Skeletal muscle satellite cell (primary cell): Measurements from ENCODE around the gene UBE3A.
"Not testable (repeated sequence)": the region's sequence is repeated elsewhere in the genome, so short reads cannot be mapped to it uniquely, and the experiment has no call there.

ENCODE experiments used
- H3K27me3 ChIP-seq: 2 replicates; pipeline ENCODE4 v1.7.0; 2013; ENCODE audit warnings: low read length; ENCODE audit not compliant: control insufficient read depth, insufficient read depth
- H3K36me3 ChIP-seq: 2 replicates; pipeline ENCODE4 v1.7.0; 2013; ENCODE audit warnings: mild to moderate bottlenecking, control low read depth, low read length; ENCODE audit not compliant: insufficient read depth
- H3K4me1 ChIP-seq: 2 replicates; pipeline ENCODE4 v1.7.0; 2013; ENCODE audit warnings: low read length; ENCODE audit not compliant: control insufficient read depth, insufficient read depth
- H3K4me2 ChIP-seq: 2 replicates; pipeline ENCODE4 v1.7.0; 2013; ENCODE audit warnings: mild to moderate bottlenecking, low read length
- H3K4me3 ChIP-seq: 2 replicates; pipeline ENCODE4 v1.7.0; 2013; ENCODE audit warnings: low read length
- H3K9ac ChIP-seq: 2 replicates; pipeline ENCODE4 v1.7.0; 2013; ENCODE audit warnings: mild to moderate bottlenecking, low read depth, low read length, moderate library complexity
- H3K9me3 ChIP-seq: replicated peaks from 2 replicates; pipeline ENCODE4 v1.7.0; 2013; ENCODE audit warnings: mild to moderate bottlenecking, control low read depth, low read length

The UBE3A gene

DNA sequence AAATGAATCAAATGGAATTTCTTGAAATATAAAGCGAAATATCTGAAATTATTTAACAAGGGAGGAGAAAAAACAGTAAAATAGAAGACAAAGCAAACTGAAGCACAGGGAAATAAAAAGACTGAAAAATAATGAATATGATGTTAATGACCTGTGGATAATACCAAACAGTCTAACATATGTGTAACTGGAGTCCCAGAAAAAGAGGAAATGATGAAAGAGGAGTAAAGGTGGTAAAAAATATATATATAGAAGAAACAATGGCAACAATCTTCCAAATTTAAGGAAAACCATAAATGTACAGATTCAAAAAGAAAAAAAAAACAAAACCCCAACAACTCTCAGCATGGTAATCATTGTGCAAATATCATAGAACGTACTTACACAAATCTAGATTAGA is 21.2 kb downstream of the UBE3A start:
- H3K27me3 ChIP-seq = no peaks in the 10 kb centered on the region
- peaks cover 3% of the 10 kb centered on the region for H3K36me3 ChIP-seq
- H3K4me2 ChIP-seq = no peak overlapping the region
- H3K4me1 ChIP-seq = peaks cover 6% of the 10 kb centered on the region
- no peak overlapping the region for H3K4me3 ChIP-seq
- no peaks in the 10 kb centered on the region for H3K9me3 ChIP-seq
- H3K9ac ChIP-seq = no peak overlapping the region

- peaks cover 6% of the 10 kb centered on the region for H3K4me1 ChIP-seq
- H3K27me3 ChIP-seq = no peaks in the 10 kb centered on the region
- no peak overlapping the region for H3K4me2 ChIP-seq
- peaks cover 3% of the 10 kb centered on the region for H3K36me3 ChIP-seq
- H3K4me3 ChIP-seq = no peak overlapping the region
- no peaks in the 10 kb centered on the region for H3K9me3 ChIP-seq
- no peak overlapping the region for H3K9ac ChIP-seq
These were observed 22.1 kb downstream of the UBE3A start for GRCh38 chr15:25416693-25417092.

DNA sequence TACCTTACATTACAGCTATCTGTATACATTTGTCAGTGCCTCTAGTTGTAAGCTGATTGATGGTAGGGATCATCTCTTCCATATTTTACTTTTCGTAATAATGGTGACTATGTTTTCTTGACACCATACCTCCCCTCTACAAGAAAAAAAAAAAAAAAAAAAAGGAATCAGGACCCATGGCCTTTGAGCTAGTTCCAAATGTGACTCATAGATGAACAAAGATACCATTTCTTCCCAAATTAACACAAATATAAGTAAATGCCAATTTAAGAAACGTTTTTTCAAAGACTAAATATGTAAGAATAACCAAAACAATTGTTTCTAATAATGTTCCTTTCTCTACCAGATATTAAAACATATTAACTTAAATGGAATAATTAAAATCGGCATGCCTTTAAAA is 23.1 kb downstream of the UBE3A start:
- Histone ChIP-seq H3K4me3 (no peak overlapping the region), H3K27me3 (no peaks in the 10 kb centered on the region), H3K9me3 (no peaks in the 10 kb centered on the region), H3K9ac (no peak overlapping the region), H3K36me3 (no peaks in the 10 kb centered on the region), H3K4me1 (peaks cover 6% of the 10 kb centered on the region), H3K4me2 (no peak overlapping the region)

GRCh38 chr15:25415217-25415616 is 23.6 kb downstream of the UBE3A start:
- no peaks in the 10 kb centered on the region for H3K36me3 ChIP-seq
- H3K9me3 ChIP-seq = no peaks in the 10 kb centered on the region
- no peaks in the 10 kb centered on the region for H3K27me3 ChIP-seq
- no peak overlapping the region for H3K4me2 ChIP-seq
- no peak overlapping the region for H3K4me3 ChIP-seq
- H3K9ac ChIP-seq = no peak overlapping the region
- H3K4me1 ChIP-seq = peaks cover 6% of the 10 kb centered on the region

- Histone ChIP-seq H3K27me3 (no peaks in the 10 kb centered on the region), H3K4me2 (no peak overlapping the region), H3K4me1 (peaks cover under 1% of the 10 kb centered on the region), H3K9ac (no peak overlapping the region), H3K36me3 (no peaks in the 10 kb centered on the region), H3K4me3 (no peak overlapping the region), H3K9me3 (no peaks in the 10 kb centered on the region)
These were observed 28.2 kb downstream of the UBE3A start for GRCh38 chr15:25410649-25411048.

GRCh38 chr15:25409731-25410130 is 29.1 kb downstream of the UBE3A start:
- not testable (repeated sequence) for H3K4me2 ChIP-seq, H3K4me3 ChIP-seq, H3K27me3 ChIP-seq, H3K9ac ChIP-seq, H3K4me1 ChIP-seq, H3K36me3 ChIP-seq, H3K9me3 ChIP-seq

DNA sequence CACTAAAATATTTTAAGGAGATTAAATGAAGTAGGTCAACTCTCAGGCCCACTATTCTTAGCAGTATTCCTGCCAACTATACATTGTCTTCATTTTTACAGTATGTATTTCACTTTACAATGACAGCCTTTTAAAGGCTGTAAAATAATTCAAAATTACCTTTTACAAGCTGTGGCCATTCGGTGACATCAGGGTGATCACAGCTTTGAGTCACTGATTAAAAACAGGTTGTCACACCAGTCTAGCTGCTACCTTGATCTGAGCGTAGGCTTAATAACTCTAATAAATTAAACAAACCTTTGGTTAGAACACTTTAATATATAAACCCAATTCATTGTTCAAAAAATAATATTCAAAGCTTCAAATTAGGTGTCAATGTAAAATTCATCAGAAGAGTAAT is 29.9 kb downstream of the UBE3A start:
- Histone ChIP-seq H3K9ac (no peak overlapping the region), H3K9me3 (no peaks in the 10 kb centered on the region), H3K36me3 (peaks cover 11% of the 10 kb centered on the region), H3K4me2 (no peak overlapping the region), H3K27me3 (no peaks in the 10 kb centered on the region), H3K4me3 (no peak overlapping the region), H3K4me1 (no peaks in the 10 kb centered on the region)

DNA sequence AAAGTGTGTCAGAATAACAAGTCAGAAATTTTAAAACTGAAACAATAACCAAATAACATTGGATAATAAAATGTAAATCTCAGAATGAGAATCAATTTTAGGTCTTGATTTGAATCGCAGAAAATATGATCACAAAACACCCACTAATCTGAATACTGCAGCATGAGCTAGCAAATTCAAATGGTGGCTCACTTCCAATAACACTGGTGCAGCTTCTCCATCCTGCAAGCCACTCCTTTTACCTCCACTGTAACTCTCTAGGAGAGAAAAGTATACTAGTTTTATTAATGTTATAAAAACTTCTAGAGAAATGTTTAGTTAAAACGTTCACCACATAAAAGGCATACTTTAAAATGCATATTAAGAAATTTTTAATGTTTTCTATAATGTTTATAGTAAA is 30.4 kb downstream of the UBE3A start:
- Histone ChIP-seq H3K9me3 (no peaks in the 10 kb centered on the region), H3K4me2 (no peak overlapping the region), H3K4me1 (no peaks in the 10 kb centered on the region), H3K27me3 (no peaks in the 10 kb centered on the region), H3K9ac (no peak overlapping the region), H3K36me3 (peaks cover 15% of the 10 kb centered on the region), H3K4me3 (no peak overlapping the region)

- Histone ChIP-seq H3K4me2 (no peak overlapping the region), H3K9ac (no peak overlapping the region), H3K9me3 (no peaks in the 10 kb centered on the region), H3K4me3 (no peak overlapping the region), H3K27me3 (no peaks in the 10 kb centered on the region), H3K4me1 (no peaks in the 10 kb centered on the region), H3K36me3 (peaks cover 19% of the 10 kb centered on the region)
These were observed 30.9 kb downstream of the UBE3A start for GRCh38 chr15:25407950-25408349.

DNA sequence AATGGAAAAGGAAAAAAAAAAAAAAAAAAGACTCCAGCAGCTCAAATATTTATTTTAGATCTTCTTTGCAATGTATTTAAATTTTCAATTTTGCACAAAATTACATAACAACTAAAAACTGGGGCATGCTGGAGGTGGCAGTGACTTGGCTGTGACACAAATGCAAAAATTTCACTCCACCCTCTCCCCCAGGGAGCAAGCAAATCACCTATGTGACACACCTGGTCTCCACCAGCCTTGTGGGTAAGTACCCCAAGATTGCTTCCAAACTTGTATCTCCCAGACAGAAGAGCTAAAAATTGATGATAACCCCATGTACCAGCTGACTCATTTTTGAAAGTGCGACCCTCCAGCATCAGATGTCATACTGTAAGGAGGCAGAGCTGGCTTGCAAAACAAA is 32.0 kb downstream of the UBE3A start:
- no peaks in the 10 kb centered on the region for H3K9me3 ChIP-seq
- H3K36me3 ChIP-seq = peaks cover 28% of the 10 kb centered on the region
- no peaks in the 10 kb centered on the region for H3K27me3 ChIP-seq
- H3K4me1 ChIP-seq = no peaks in the 10 kb centered on the region
- H3K4me2 ChIP-seq = no peak overlapping the region
- H3K4me3 ChIP-seq = no peak overlapping the region
- H3K9ac ChIP-seq = no peak overlapping the region

DNA sequence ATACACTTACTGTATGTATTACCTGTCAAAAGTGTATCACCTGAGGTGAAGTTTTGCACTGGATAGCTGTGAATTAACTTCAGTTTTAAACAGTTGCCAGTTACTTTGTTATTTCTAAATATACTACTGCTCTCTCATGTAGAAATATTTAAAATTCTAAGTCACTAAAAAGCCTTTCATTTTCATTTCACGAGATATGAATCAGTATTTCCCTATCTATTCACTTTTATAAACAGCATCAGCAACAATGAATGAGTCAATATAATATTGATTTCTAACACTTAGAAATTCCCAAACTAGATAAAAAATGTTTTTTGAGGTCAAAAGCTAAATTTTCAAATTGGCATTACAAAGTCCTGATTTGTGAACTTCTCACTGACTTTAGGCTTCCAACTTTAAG is 32.6 kb downstream of the UBE3A start:
- Histone ChIP-seq H3K36me3 (peaks cover 28% of the 10 kb centered on the region), H3K27me3 (no peaks in the 10 kb centered on the region), H3K9ac (no peak overlapping the region), H3K4me1 (peaks cover 2% of the 10 kb centered on the region), H3K4me2 (no peak overlapping the region), H3K9me3 (no peaks in the 10 kb centered on the region), H3K4me3 (no peak overlapping the region)

GRCh38 chr15:25403771-25404170 is 35.1 kb downstream of the UBE3A start:
- no peaks in the 10 kb centered on the region for H3K9me3 ChIP-seq
- H3K27me3 ChIP-seq = no peaks in the 10 kb centered on the region
- H3K4me1 ChIP-seq = peaks cover 4% of the 10 kb centered on the region
- no peak overlapping the region for H3K4me3 ChIP-seq
- no peak overlapping the region for H3K9ac ChIP-seq
- H3K36me3 ChIP-seq = peaks cover 37% of the 10 kb centered on the region
- H3K4me2 ChIP-seq = no peak overlapping the region
